ENCODE data around the gene MYO6.

MYO6 gene

GRCh38 chr6:75913040-75913439, 164.0 kb downstream of the MYO6 start:
- Histone ChIP-seq H3K9me3 (ENCODE audit: insufficient read depth, low read length) (no peaks in the 10 kb centered on the region), H3K4me3 (ENCODE audit: insufficient read length, low read depth) (no peak overlapping the region), H3K9ac (ENCODE audit: insufficient read length, low read depth) (no peak overlapping the region), H3K36me3 (ENCODE audit: insufficient read depth, insufficient read length, low read length) (peaks cover 3% of the 10 kb centered on the region), H3K27me3 (ENCODE audit: insufficient read depth, insufficient read length) (no peaks in the 10 kb centered on the region), H3K4me1 (ENCODE audit: insufficient read depth, insufficient read length) (no peaks in the 10 kb centered on the region)
- no peak for DNase-seq (ENCODE audit: low read depth, low spot score)
- no peak for TF ChIP-seq YY1 (IDR thresholded peaks at IDR 0.05; ENCODE audit: insufficient read depth, insufficient read length)
- TF ChIP-seq SUZ12 (IDR thresholded peaks at IDR 0.05; ENCODE audit: extremely low read depth, insufficient read depth, insufficient read length), result no peak
- TF ChIP-seq ZNF274 (IDR thresholded peaks at IDR 0.05; ENCODE audit: low read depth, low read length), result no peak

- no peaks in the 10 kb centered on the region for H3K27me3 ChIP-seq (ENCODE audit: insufficient read depth, insufficient read length)
These were observed 173.2 kb downstream of the MYO6 start for GRCh38 chr6:75922226-75922625.

GRCh38 chr6:75926293-75927168, 177.5 kb downstream of the MYO6 start:
- no peak for DNase-seq (ENCODE audit: low read depth, low spot score)
- H3K9ac ChIP-seq (ENCODE audit: insufficient read length, low read depth), result no peak overlapping the region

More at GRCh38 chr6:75922226-75922625, 173.2 kb downstream of the MYO6 start:
- Histone ChIP-seq H3K4me3 (ENCODE audit: insufficient read length, low read depth) (no peak overlapping the region), H3K9ac (ENCODE audit: insufficient read length, low read depth) (no peak overlapping the region), H3K4me1 (ENCODE audit: insufficient read depth, insufficient read length) (no peaks in the 10 kb centered on the region), H3K36me3 (ENCODE audit: insufficient read depth, insufficient read length, low read length) (no peaks in the 10 kb centered on the region), H3K9me3 (ENCODE audit: insufficient read depth, low read length) (no peaks in the 10 kb centered on the region)
- TF ChIP-seq ZNF274 (IDR thresholded peaks at IDR 0.05; ENCODE audit: low read depth, low read length) (no peak), SUZ12 (IDR thresholded peaks at IDR 0.05; ENCODE audit: extremely low read depth, insufficient read depth, insufficient read length) (no peak), YY1 (IDR thresholded peaks at IDR 0.05; ENCODE audit: insufficient read depth, insufficient read length) (no peak)
- DNase-seq (ENCODE audit: low read depth, low spot score), result no peak

GRCh38 chr6:75931011-75931680, 182.1 kb downstream of the MYO6 start:
- no peak overlapping the region for H3K4me3 ChIP-seq (ENCODE audit: insufficient read length, low read depth)
- no peaks in the 10 kb centered on the region for H3K9me3 ChIP-seq (ENCODE audit: insufficient read depth, low read length)
- no peak for DNase-seq (ENCODE audit: low read depth, low spot score)
- H3K36me3 ChIP-seq (ENCODE audit: insufficient read depth, insufficient read length, low read length), result no peaks in the 10 kb centered on the region
- no peak overlapping the region for H3K9ac ChIP-seq (ENCODE audit: insufficient read length, low read depth)
- H3K27me3 ChIP-seq (ENCODE audit: insufficient read depth, insufficient read length), result peaks cover 9% of the 10 kb centered on the region
- TF ChIP-seq SUZ12 (IDR thresholded peaks at IDR 0.05; ENCODE audit: extremely low read depth, insufficient read depth, insufficient read length) (no peak), YY1 (IDR thresholded peaks at IDR 0.05; ENCODE audit: insufficient read depth, insufficient read length) (no peak), ZNF274 (IDR thresholded peaks at IDR 0.05; ENCODE audit: low read depth, low read length) (no peak)
- H3K4me1 ChIP-seq (ENCODE audit: insufficient read depth, insufficient read length), result peaks cover 3% of the 10 kb centered on the region

More at GRCh38 chr6:75926293-75927168, 177.5 kb downstream of the MYO6 start:
- no peaks in the 10 kb centered on the region for H3K36me3 ChIP-seq (ENCODE audit: insufficient read depth, insufficient read length, low read length)
- no peak overlapping the region for H3K4me3 ChIP-seq (ENCODE audit: insufficient read length, low read depth)
- H3K9me3 ChIP-seq (ENCODE audit: insufficient read depth, low read length), result no peaks in the 10 kb centered on the region
- no peaks in the 10 kb centered on the region for H3K4me1 ChIP-seq (ENCODE audit: insufficient read depth, insufficient read length)
- no peaks in the 10 kb centered on the region for H3K27me3 ChIP-seq (ENCODE audit: insufficient read depth, insufficient read length)
- no peak for TF ChIP-seq SUZ12 (IDR thresholded peaks at IDR 0.05; ENCODE audit: extremely low read depth, insufficient read depth, insufficient read length)
- no peak for TF ChIP-seq YY1 (IDR thresholded peaks at IDR 0.05; ENCODE audit: insufficient read depth, insufficient read length)
- no peak for TF ChIP-seq ZNF274 (IDR thresholded peaks at IDR 0.05; ENCODE audit: low read depth, low read length)

GRCh38 chr6:75932067-75932466, 183.0 kb downstream of the MYO6 start:
- peaks cover 18% of the 10 kb centered on the region for H3K27me3 ChIP-seq (ENCODE audit: insufficient read depth, insufficient read length)
- no peaks in the 10 kb centered on the region for H3K36me3 ChIP-seq (ENCODE audit: insufficient read depth, insufficient read length, low read length)
- H3K4me1 ChIP-seq (ENCODE audit: insufficient read depth, insufficient read length), result peaks cover 3% of the 10 kb centered on the region
- TF ChIP-seq ZNF274 (IDR thresholded peaks at IDR 0.05; ENCODE audit: low read depth, low read length) (no peak), YY1 (IDR thresholded peaks at IDR 0.05; ENCODE audit: insufficient read depth, insufficient read length) (no peak), SUZ12 (IDR thresholded peaks at IDR 0.05; ENCODE audit: extremely low read depth, insufficient read depth, insufficient read length) (no peak)
- no peak overlapping the region for H3K4me3 ChIP-seq (ENCODE audit: insufficient read length, low read depth)
- H3K9ac ChIP-seq (ENCODE audit: insufficient read length, low read depth), result no peak overlapping the region
- DNase-seq (ENCODE audit: low read depth, low spot score), result peak; percentile 49
- no peaks in the 10 kb centered on the region for H3K9me3 ChIP-seq (ENCODE audit: insufficient read depth, low read length)

GRCh38 chr6:75933387-75933975, 184.4 kb downstream of the MYO6 start:
- no peaks in the 10 kb centered on the region for H3K36me3 ChIP-seq (ENCODE audit: insufficient read depth, insufficient read length, low read length)
- H3K9ac ChIP-seq (ENCODE audit: insufficient read length, low read depth), result no peak overlapping the region
- peaks cover 22% of the 10 kb centered on the region for H3K27me3 ChIP-seq (ENCODE audit: insufficient read depth, insufficient read length)
- no peak overlapping the region for H3K4me3 ChIP-seq (ENCODE audit: insufficient read length, low read depth)
- no peaks in the 10 kb centered on the region for H3K9me3 ChIP-seq (ENCODE audit: insufficient read depth, low read length)
- TF ChIP-seq ZNF274 (IDR thresholded peaks at IDR 0.05; ENCODE audit: low read depth, low read length) (no peak), YY1 (IDR thresholded peaks at IDR 0.05; ENCODE audit: insufficient read depth, insufficient read length) (no peak), SUZ12 (IDR thresholded peaks at IDR 0.05; ENCODE audit: extremely low read depth, insufficient read depth, insufficient read length) (no peak)
- peaks cover 3% of the 10 kb centered on the region for H3K4me1 ChIP-seq (ENCODE audit: insufficient read depth, insufficient read length)
- no peak for DNase-seq (ENCODE audit: low read depth, low spot score)
